Testis (tissue), 2 donors: Measurements from ENCODE around the gene MLLT1.

Source experiments
- CTCF ChIP-seq, 3 experiments: fragments of 450-650 bp in 2 of 3; fragments of 200-600 bp in 1 of 3; sonication (generic) in 1 of 3; IDR thresholded peaks; one replicate each; pipeline ENCODE4 v1.5.1; 2016 to 2019; ENCODE audit warnings: antibody characterized with exemption in 3 of 3, mild to moderate bottlenecking in 2 of 3, moderate library complexity in 1 of 3
- POLR2A ChIP-seq: fragments of 450-650 bp; IDR thresholded peaks from one replicate; pipeline ENCODE4 v1.6.1; 2017; ENCODE audit warnings: antibody characterized with exemption, mild to moderate bottlenecking, moderate library complexity

DNA sequence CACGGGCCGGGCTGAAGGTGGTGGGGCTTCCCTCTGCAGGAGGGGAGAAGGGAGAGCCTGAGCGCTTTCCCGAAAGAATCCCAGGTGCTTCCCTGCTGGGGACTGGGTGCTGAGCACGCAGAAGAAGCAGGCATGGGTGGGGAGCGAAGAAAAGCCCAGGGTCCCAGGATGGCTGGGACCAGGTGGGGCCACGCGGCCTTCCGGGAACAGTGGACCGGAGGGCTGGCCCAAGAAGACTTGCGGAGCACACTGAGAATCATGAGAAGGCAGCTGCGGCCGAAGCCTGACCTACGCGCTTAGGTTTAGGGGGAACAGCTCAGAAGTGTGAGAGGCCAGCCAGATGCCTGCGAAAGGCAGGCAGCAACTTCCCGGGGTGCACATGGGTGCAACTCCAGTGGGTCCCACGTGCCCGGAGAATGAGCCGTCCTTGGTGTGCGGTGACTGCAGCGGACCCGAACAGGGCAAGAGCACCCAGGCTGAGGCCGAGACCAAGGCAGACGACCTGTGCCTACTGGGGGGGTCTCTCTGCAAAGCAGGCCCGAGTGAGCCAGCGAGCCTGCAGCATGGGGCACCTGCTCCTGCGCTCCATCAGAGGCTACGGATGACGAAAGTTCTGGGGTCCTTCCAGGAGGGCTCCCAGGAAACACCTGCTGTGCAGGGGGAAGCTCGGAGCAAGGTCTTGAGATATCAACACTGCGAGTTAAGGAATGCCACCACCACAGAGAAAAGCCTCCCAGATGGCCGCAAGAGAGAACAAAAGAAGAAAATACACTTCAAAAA, 52.4 kb downstream of the MLLT1 start:
- TF ChIP-seq CTCF (IDR thresholded peaks at IDR 0.05) (no peak), POLR2A (no peak)
